D721Med (cell line): ENCODE measurements around the gene EHF.

ENCODE experiments used
- DNase-seq: peaks from one replicate; pipeline ENCODE4 v3.0.0; 2011; ENCODE audit warnings: low spot score; ENCODE audit not compliant: insufficient read length
- FAIRE-seq: peaks from 2 replicates; lab custom pipeline; 2011; peaks lifted over from hg19 to GRCh38; lab: Jason Lieb, UNC
- CTCF ChIP-seq: IDR thresholded peaks from 2 replicates; pipeline ENCODE4 v1.5.1; 2012; ENCODE audit warnings: mild to moderate bottlenecking, control low read depth; ENCODE audit not compliant: insufficient read depth; ENCODE audit errors: missing control alignments

Gene EHF

GRCh38 chr11:34648036-34648435, 27.1 kb downstream of the EHF start:
- TF ChIP-seq CTCF = no peak
- FAIRE-seq (no peak), DNase-seq (no peak)

DNA sequence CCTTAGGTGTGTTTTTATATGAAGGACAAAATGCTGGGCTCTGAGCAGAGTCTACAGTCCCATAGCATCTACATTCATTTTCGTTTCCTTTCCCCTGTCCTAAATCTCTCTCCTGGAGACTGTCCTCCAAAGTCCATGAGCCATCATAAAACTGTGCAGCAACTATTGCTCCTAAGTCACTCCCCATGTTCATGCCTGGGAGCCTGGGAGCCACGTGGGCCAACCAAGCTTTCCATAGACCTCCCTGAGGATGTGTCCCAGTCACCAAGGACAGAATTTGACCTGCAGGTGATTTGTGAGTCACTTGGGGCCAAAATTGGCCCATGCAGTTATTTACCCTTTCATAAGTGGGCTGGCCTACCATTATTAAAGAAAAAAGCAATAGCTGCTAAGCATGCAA, 28.7 kb downstream of the EHF start:
- TF ChIP-seq CTCF = no peak
- FAIRE-seq (no peak), DNase-seq (no peak)

- FAIRE-seq (no peak), DNase-seq (no peak)
- no peak for TF ChIP-seq CTCF
Measured at GRCh38 chr11:34650528-34650927, 29.6 kb downstream of the EHF start.

GRCh38 chr11:34651551-34651950, 30.7 kb downstream of the EHF start:
- DNase-seq = no peak
- no peak for FAIRE-seq
- no peak for TF ChIP-seq CTCF

GRCh38 chr11:34652191-34652973, 31.5 kb downstream of the EHF start:
- no peak for TF ChIP-seq CTCF
- FAIRE-seq (no peak), DNase-seq (no peak)

- FAIRE-seq (no peak), DNase-seq (no peak)
- TF ChIP-seq CTCF = no peak
Measured at GRCh38 chr11:34653031-34653430, 32.1 kb downstream of the EHF start.

- TF ChIP-seq CTCF = no peak
- FAIRE-seq (no peak), DNase-seq (no peak)
Measured at GRCh38 chr11:34653851-34654482, 33.1 kb downstream of the EHF start.
